Kidney epithelial cell (primary cell): ENCODE data around the gene FOXL3. TPM values are rescaled to one million over a fixed set of nuclear protein-coding genes. Genes with fewer than 3 reads are reported as not detected.
A peak's percentile ranks its signal among the peaks of the same experiment; 100 is the strongest.

Experiments
- DNase-seq: peaks from one replicate; pipeline ENCODE4 v3.0.0-alpha.2; 2010; ENCODE audit warnings: low read depth
- H3K27me3 ChIP-seq: 2 replicates; pipeline ENCODE4 v1.6.0; 2011; ENCODE audit warnings: low read length; ENCODE audit not compliant: control insufficient read depth, insufficient read depth
- H3K36me3 ChIP-seq: 2 replicates; pipeline ENCODE4 v1.5.1; 2011; ENCODE audit warnings: low read length; ENCODE audit not compliant: control insufficient read depth, insufficient read depth
- H3K4me3 ChIP-seq: 2 replicates; pipeline ENCODE4 v1.5.1; 2011; ENCODE audit warnings: low read depth, mild to moderate bottlenecking, control low read depth, low read length
- CTCF ChIP-seq: IDR thresholded peaks from 2 replicates; pipeline ENCODE4 v1.5.1; 2011; ENCODE audit warnings: mild to moderate bottlenecking, moderate library complexity, low read length, control low read depth, inconsistent platforms; ENCODE audit not compliant: insufficient read depth, poor library complexity, severe bottlenecking
- total RNA-seq: library from RNA; depleted of rRNA; stranded (reverse); fragments of >200 nt; gene quantifications from 2 replicates; pipeline ENCODE4 v1.2.3, GENCODE V29; 2015

The FOXL3 gene
- total RNA-seq, 1 donor from 2014 or later: not detected

- H3K36me3 ChIP-seq: no peaks in the 10 kb centered on the region
- peaks cover 82% of the 10 kb centered on the region for H3K27me3 ChIP-seq
- no peak for DNase-seq
- no peak overlapping the region for H3K4me3 ChIP-seq
- TF ChIP-seq CTCF: no peak
These were observed 793 bp downstream of the FOXL3 start for GRCh38 chr7:290554-291372.

- Histone ChIP-seq H3K36me3 (no peaks in the 10 kb centered on the region), H3K4me3 (no peak overlapping the region), H3K27me3 (peaks cover 76% of the 10 kb centered on the region)
- peak; percentile 5 for DNase-seq
- no peak for TF ChIP-seq CTCF
These were observed 1.6 kb downstream of the FOXL3 start for GRCh38 chr7:291373-292092.

DNA sequence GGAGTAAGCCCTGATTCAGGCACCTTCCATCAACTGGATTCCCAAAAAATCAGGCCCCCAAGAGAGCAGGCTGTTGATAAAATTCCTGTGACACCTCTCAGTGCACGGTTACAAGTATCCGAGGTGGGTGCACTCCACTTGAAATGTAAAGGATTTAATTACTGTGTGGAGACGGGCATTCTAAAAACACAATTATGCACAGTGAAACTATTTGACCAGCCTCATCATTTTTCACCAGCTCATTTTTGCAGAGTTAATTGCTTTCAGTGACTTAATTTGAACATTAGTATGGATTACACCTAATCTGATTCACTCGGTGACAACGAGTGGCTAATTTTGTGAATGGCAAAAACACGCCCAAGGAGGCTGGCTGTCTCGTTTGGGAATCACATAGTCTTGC is 2.3 kb downstream of the FOXL3 start:
- no peak for TF ChIP-seq CTCF
- no peak for DNase-seq
- Histone ChIP-seq H3K36me3 (no peaks in the 10 kb centered on the region), H3K27me3 (peaks cover 78% of the 10 kb centered on the region), H3K4me3 (no peak overlapping the region)

GRCh38 chr7:292826-293225 is 2.9 kb downstream of the FOXL3 start:
- Histone ChIP-seq H3K27me3 (peaks cover 83% of the 10 kb centered on the region), H3K4me3 (no peak overlapping the region), H3K36me3 (no peaks in the 10 kb centered on the region)
- DNase-seq: no peak
- TF ChIP-seq CTCF: no peak

DNA sequence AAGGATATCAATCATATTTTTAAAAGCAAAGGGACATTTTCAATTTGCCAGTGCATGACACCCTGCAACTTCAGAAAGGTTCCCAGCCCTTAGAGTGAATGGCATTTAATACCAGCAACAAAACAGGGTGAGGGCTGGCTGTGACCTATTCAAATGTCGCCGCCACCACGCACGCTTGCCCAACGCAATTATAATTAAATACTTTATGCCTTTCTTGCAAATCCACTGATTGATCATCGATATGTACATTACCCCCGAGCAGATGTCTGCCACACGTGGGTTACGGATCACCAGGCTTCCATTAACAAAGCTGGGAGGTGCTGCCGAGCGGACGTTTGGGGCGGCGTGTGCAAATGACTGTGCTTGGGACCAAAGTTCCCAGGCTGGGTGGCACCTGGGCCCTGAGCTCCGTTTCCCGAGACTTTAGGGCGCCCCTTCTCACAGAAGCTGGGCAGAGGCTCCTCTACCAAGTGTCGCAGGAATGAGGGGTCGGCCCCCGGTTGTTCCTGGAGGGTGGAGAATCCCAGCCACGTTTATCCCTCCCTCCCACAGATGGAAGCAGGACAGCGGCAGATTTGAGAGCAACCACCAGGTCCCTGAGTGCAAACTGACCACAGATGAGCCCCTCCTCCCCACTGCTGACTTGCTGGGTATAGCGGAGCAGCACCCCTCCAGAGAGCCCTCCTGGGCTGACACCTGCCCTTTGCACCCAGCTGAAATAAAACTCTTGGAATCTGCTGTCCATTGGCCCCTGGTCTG is 3.9 kb downstream of the FOXL3 start:
- no peak for DNase-seq
- Histone ChIP-seq H3K27me3 (peaks cover 85% of the 10 kb centered on the region), H3K4me3 (no peak overlapping the region), H3K36me3 (no peaks in the 10 kb centered on the region)
- TF ChIP-seq CTCF: no peak
